Measurements from ENCODE around the gene DUOX2.
"Not testable (repeated sequence)": the region's sequence is repeated elsewhere in the genome, so short reads cannot be mapped to it uniquely, and the experiment has no call there.

The DUOX2 gene

GRCh38 chr15:45118131-45118588 lies 4.2 kb upstream of the DUOX2 start:
- DNase-seq, result peak; percentile 91

- DNase-seq, result peak; percentile 28
Measured at GRCh38 chr15:45117308-45118130, 3.5 kb upstream of the DUOX2 start.

GRCh38 chr15:45116482-45117307 lies 2.7 kb upstream of the DUOX2 start:
- no peak for DNase-seq

DNA sequence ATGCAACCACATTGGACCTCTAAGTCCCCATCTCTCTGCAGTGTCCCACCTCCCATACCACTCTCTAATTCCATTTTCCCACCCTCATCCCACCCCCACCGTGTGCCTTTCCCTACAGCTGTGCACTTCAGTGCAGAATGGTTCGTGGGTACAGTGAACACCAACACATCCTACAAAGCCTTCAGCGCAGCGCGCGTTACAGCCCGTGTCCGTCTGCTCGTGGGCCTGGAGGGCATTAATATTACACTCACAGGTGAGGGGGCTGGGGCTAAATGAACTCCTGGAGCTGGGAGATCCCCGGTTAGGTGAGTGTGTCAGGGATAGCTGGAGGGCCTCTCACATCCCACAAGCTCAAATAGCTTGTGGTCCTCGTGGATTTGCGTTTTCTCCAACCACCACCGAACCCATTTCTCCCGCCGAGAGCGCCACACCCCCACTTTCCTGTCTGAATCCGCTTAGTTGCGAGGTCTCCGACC lies 2.1 kb upstream of the DUOX2 start:
- no peak for DNase-seq

DNA sequence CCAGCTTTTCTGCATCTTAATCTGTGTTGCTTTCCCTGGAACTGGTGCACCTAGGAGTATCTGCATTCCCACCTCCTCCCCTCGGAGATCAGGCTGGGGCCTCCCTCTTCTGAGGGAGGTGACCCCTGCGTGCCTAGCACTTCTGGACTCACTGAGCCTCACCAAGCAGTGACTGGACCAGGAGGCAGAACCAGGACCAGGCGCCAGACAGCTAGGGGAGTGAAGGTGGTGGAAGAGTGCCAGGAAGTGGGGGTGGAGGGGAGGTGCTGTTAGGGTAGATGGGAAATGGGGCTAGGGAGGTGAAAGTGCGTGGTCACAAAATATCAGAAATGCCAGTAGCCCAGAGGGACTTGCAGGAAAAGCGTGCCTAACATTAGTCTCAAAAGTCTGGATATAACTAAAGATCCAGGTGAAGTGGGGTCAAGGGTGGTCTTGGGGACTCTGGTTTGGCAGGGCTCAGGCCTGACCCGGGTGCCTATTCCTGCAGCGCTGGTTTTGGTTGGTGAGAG lies 1.4 kb upstream of the DUOX2 start:
- DNase-seq, result no peak

GRCh38 chr15:45114751-45115085 lies 746 bp upstream of the DUOX2 start:
- no peak for DNase-seq

DNA sequence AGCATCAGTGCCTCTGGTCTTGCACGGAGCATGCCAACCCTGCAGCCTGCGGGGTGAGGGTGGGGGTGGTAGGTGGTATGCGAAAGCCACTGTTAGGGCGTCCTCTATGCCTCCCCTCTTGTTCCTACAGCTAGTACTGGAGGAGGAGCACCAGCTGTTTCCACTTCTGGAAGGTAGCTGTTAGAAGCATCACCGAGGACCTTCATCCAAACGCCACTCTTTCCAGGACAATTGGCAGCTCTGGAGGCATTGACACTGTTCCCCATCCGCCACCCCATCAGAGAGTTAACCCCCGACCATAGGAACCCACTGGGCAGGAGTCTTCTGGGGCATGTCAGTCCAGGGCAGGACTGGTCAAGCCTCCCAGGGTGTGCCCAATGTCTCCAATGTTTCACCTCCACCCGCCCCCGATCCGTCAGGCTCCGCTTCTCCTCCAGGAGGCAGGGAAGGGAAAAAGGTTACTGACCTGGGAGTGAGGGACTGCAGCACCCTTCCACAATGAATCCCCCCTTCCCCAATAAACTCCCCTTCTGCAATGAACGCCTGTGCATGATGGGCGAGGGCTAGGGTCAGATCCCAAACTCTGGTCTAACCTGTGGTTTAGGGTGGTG lies 487 bp downstream of the DUOX2 start:
- DNase-seq, result no peak

DNA sequence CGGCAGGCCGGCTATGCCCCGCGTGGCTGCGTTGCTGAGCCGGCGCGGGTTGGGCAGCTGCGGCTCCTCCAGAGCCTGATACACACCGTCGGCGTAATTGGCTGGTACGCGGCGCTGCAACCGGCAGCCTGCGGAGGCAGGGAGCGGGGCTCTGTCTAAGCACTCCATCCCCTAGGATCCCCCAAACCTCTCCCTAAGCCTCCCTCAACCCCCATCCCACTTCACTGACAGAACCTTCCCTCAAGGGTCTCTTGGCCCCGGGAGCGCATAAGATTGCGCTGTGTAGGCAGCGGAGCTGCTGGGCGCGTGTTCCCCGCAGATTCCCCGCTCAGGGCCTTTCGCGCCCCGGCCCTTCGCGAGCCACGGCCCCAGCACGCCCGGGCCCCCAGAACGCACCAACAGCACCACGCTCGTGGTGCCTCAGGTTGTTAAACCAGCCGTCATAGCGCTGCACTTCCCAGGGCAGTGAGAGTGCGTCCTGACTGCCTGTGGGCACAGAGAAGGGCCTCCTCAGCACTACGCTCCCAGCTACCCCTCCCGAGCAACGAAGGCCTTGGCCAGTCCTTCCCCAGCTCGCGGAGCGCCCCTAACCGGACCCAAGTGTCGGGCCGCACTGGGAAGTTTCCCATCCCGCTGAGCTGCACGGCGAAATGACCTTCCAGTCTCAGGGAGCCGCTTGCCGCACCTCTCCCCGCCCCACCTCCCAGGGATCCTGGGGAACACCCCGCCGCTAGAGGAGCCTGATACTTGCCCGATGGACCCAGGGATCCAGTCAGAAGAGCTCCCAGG lies 1.2 kb downstream of the DUOX2 start:
- DNase-seq, result no peak

GRCh38 chr15:45112143-45112590 lies 1.8 kb downstream of the DUOX2 start:
- DNase-seq, result no peak

DNA sequence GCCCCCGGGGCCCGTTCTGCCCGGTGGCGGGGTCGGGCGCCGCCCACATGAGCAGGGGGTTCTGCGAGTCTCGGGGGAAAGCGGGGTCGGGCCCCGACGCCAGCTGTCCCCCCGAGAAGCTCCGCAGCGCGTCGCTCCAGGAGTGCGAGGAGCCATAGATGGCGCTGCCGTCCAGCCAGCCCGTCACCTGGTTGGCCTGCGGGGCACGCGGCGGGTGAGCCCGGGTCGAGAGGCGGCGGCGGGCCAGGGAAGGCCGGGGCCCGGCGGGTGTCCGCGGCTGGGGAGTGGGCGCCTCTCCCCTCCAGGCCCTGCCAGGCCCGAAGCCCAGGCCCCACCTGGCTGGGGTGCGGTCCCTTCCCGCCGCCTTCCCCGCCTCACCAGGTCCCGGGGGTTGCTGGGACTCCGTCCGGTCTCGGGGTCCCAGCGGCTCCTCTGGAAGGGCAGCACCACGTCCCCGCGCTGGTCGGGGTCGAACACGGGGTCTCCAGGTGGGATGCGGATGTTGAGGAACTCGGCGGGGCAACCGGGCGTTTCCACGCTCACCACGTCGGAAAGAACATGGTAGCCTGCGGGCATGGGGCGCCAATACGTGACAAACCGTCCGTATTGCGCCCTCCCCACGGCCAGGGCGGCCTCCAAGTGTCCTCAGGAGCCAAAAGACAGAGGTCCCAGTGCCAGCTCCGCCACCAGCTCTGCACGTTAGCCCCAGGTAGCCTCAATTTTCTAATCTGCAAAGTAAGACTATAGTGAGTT lies 2.4 kb downstream of the DUOX2 start:
- DNase-seq, result no peak

DNA sequence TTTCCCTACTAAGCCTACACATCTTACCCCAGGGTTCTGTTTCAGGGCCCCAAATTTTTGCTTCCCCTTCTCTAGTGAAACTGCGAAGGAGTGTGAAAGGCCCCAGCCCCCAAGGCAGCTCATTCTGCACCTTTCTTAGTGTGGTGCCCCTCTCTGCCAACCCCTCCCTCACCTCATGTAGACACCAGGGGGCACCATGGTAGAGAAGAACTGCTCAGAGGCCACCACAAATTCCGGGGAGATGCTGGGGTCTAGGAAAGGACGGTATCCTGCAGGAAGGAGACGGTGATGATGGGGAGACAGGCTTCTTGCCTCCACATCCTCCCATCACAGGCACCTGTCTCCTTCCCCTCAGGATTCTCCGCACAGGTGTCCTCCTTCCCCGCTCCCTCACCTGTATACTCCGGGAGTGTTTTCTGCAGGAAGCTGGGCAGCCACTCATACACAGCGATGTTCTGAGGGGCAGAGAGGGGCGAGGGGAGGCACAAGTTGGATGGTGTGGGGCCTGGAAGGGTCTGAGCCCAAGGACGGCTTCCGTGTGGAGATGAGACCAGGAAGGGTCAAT lies 3.6 kb downstream of the DUOX2 start:
- no peak for DNase-seq

DNA sequence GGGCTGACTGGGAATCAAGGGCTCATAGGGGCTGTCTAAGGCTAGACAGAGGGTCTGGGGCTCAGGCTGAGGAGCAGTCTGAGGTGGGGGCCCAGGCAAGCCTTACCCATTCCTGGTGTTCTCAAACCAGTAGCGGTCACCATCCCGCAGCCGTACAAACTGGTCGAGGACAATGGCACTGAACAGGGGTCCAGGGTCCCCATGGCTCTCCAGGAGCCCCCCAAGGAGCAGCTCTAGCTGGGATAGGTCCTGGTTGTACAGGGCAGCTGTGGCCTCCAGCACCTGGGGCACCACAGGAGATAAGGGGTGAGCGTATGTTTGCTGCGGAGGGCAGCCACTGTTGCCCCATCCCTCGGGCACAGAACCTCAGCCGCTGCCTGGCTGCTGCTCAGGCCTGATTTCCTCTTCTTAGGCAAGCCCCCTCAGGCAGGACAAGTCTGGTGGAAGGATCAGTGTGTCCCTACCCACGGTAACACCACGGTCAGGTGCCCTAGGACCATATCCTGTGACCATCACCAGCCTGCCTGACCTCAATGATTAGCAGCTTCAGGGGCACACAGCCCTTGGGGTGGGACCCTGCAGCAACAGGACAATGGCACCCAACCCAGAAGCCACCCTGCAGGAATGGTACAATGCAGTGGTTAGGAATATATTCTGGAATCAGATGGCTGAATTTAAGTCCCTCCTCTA lies 5.9 kb downstream of the DUOX2 start:
- DNase-seq, result peak; percentile 9

DNA sequence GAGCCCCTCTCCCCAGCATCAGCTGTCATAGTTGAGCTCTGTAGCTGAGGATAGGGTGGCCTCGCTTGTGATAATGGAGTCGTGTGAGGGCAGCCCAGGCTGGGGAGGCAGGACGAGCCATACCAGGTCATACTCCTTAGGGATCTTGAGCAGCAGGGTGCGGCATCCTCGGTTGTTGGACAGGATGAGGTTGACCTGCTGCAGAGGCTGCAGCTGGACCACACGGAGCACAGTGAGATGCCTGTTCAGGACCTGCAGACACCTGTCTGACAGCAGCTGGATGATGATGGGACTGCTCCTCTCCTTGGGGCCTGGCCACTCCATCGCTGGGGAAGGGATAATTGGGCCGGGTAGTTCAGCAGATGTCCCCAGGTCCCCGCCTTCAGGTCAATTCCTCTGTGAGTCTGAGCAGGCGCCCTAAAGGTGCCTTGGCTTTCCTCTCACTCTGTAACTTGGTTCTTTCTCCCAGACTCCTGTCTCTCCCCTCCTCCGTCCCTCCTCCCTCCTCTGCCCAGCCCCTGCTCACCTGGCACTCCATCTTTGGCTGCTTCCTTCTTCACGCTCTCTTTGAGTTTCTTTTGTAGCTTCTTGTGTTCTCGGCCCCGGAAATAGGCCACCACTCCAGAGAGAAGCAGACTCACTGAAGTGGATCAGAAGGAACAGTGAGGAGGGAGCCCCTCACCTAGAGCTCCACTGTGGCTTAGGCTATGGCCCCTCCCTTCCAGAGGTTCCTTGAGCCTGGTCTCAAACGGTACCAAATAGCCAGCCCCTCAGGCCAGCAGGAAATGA lies 7.8 kb downstream of the DUOX2 start:
- DNase-seq, result no peak

GRCh38 chr15:45105586-45105985 lies 8.4 kb downstream of the DUOX2 start:
- no peak for DNase-seq

DNA sequence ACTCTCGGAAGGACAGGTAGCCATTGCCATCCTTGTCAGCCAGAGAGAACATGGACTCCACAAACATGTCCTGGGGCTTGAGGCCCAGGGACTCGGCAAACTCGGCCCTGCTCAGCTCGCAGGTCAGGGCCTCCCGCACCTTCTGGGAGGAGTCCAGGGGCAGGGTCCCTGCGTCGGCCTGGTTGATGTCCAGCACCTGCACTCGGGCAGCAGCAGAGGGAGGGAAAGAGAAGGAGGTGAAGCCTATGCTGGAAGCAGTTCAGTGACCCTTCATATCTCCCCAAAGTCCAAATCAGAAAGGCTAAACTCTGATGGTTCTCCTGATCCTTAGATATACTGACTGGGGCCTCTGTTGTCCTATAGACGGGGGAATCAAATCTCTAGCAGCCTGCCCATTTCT lies 9.8 kb downstream of the DUOX2 start:
- DNase-seq, result not testable (repeated sequence)

DNA sequence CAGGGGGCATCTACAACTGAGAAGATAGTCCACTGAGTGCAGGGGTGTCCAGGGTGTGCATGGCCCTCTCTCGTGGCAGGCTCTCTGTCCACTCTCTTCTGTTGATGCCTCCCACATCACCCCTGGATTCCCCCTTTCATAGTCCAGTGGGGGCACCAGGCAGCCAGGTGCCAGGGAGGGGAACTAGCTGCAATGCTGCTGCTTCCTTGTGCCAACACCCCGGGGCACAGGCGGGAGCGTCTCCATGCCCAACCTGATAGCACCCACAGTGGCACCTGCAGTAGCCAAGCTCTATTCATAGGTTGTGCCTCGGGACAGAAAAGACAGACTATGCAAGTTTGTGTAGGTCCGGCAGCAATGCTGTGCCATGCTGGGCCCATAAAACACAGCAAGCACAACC lies 11.7 kb downstream of the DUOX2 start:
- DNase-seq, result no peak

GRCh38 chr15:45101749-45102148 lies 12.2 kb downstream of the DUOX2 start:
- DNase-seq, result no peak

GRCh38 chr15:45100884-45101625 lies 12.9 kb downstream of the DUOX2 start:
- DNase-seq, result no peak

DNA sequence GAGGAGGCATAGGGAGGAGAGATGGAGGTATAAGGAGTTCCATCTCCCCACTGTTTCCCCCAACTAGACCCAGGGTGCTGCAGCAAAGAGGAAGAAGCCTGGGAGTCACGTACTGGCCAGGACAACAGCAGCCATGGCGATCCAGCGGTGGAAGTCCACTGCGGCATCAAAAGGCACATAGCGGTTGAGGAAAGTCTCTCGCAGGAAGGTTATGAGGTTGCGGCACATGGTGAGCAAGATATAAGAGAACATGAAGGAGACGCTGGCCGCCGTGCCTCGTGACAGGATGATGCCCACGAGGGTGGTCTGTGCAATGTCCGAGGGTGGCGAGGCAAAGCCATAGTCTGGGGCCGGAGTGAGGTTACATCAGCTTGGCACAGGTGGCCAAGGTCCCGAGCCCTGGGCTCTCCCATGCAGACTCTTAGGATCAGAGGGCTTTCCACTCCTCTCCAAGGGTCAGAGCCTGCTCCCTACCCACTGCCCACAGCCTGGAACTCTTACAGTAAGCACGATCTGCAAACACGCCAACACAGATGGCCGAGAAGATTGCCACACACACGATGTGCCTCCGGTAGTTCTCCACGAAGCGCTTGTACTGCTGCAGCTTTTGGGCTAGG lies 14.3 kb downstream of the DUOX2 start:
- DNase-seq, result no peak

Measured in femur (tissue), 1 donor.